GM12801 (cell line): ENCODE measurements around the gene CHEK1.

Experiments used
- CTCF ChIP-seq: IDR thresholded peaks from one replicate; pipeline ENCODE4 v1.5.1; 2011; ENCODE audit warnings: control low read depth; ENCODE audit not compliant: insufficient read length; ENCODE audit errors: extremely low read depth

The CHEK1 gene

DNA sequence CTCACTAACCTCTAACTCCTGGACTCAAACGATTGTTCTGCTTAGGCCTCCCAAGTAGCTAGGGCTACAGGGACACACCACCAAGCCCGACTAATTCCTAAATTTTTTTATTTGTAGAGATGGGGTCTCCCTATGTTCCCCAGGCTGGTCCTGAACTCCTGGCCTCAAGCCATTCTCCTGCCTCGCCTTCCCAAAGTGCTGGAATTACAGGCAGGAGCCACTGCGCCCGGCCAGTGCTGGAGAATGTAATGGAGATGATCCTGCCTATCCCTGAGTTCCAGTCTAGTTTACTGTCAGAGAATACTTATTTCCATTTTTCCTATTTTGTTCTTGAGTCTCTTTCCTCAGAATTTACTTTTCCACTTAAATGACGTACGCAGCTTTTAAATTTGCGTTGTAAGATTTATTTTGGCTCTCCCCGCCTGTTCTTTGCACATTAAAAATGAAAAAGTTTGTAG lies at the start of gene CHEK1:
Gene CHEK1 (plus strand): TSS at position 408 of the 458 bp plus-strand sequence. CDS start 1,606 bp downstream, outside the sequence.
- TF ChIP-seq CTCF = no peak

- TF ChIP-seq CTCF = no peak
These were observed 46.2 kb upstream of the CHEK1 start for GRCh38 chr11:125578783-125579182.

GRCh38 chr11:125579811-125580210 lies 45.2 kb upstream of the CHEK1 start:
- TF ChIP-seq CTCF = no peak

DNA sequence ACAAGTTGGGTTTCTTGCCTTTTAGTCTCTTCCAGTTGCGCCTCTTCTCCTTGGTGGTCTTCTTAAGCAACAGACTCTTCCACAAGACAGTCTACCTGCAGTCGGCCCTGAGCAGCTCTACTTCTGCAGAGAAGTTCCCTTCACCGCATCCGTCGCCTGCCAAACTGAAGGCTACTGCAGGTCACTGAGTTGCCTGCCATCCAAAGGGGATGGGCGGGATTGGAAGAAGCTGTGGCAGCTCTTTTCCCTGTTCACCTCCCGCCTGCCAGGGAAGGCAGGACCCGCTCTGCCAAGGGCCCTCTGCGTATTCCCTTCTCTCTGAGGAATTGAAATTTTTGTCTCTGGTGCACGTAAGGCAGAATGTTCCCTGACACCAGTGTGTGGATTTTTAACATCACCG lies 41.5 kb upstream of the CHEK1 start:
- no peak for TF ChIP-seq CTCF

- TF ChIP-seq CTCF = no peak
These were observed 39.5 kb upstream of the CHEK1 start for GRCh38 chr11:125585487-125585886.

DNA sequence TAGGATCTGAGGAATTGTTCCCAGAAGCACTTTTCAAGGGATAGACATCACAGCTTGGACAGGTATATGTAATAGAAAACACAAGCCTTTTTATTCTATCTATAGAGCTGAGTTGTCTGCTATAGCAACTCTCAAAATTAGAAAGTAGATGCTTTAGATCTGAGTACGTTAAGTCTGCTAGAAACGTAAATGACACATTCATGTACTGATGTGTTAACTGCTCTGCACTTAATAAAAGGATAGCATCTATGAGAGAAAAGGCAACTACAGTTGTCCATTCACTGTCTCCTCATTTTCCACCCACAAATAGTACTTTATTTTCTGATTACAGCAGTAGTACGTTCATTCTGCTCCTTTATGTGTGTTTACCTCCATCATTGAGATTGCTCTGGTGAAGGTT lies 38.3 kb upstream of the CHEK1 start:
- TF ChIP-seq CTCF = no peak

DNA sequence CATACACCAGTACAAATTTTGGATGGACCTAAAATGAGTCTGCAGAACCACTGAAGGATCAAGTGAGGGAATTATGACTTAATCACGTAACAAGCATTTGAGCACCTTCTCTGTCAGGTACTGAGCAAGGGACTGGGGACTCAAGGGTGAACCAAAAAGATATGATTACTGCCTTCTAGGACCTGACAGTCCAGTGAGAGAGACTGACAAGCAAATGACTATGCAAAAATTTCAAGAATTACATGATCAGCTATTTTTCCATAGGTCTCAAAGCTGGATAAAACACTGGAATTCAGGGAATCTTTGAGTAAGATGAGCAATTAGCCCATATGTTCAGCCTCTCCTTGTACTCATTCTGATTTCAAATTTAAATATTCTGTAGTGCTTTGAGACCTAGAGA lies 37.5 kb upstream of the CHEK1 start:
- TF ChIP-seq CTCF = no peak

DNA sequence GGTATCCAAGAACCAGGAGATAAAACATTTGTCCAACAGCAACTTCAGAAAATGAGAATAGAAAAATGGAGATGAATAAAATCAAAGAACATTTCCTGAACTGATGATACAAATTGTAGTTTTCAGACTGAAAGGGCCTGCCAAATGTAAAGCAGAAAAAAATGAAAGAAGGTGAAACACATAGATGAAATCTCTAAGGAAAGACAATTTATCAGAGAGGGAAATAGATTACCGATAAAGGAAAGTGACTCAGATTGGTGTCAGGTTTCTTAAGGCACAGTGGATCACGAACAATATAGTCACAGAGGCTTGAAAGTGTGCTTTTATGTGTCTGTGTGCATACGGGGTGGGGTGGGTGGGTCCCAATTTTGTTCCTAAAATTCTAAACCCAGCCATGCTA lies 36.5 kb upstream of the CHEK1 start:
- no peak for TF ChIP-seq CTCF
